ENCODE data around the gene QSOX1. TPM values are rescaled to one million over a fixed set of nuclear protein-coding genes. Genes with fewer than 3 reads are reported as not detected.
A peak's percentile ranks its signal among the peaks of the same experiment; 100 is the strongest.

QSOX1 gene
- total and polyA plus RNA-seq, 8 donors: 38.5 to 323 (median 111) TPM

DNA sequence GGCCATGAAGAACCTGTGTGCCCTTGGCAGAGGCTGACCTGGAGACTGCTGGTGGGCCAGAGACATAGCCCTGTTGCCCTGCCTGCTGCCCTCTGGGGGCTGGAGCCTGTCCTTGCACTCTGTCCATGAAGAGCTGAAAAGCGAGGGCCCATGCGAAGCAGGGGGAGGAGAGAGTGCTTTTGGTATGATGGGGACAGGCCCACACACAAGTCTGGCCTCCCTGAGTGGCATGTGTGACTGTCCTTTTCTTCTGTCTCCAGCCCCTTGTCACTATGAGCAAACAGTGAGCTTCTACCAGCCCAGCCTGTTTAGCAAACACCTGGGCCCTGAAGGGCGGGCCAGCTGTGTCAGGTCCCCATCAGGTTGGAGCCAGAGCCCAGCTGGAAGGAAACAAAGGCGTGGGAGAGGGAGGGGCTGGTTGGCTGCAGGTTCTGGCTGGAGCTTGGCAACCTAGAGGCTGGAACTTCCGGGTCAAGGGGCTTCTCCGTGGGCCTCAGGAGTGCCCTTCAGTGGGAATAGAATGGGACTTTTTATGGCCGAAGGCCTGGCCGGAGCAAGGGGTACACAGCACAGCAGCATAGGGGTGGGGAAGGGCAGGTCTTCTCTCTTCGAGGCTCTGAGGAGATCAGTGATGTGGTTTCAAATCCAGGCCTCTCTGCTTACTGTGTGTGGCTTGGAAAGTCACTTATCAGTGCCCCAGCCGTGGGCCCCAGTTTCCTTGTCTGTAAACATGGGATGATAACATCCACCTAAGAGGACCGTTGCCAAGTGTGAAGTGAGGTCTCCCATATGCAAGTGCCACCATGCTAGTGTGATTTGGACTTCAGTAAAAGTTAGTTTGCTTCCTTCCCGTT, 14.3 kb downstream of the QSOX1 start:
- H3K27ac ChIP-seq: peak overlapping the region; percentile 72 to 87 (median 83)
- peak in 2 of 3 donors; percentile 62 to 80 for TF ChIP-seq POLR2AphosphoS5 (IDR thresholded peaks at IDR 0.05)
- TF ChIP-seq, protein P1, sequence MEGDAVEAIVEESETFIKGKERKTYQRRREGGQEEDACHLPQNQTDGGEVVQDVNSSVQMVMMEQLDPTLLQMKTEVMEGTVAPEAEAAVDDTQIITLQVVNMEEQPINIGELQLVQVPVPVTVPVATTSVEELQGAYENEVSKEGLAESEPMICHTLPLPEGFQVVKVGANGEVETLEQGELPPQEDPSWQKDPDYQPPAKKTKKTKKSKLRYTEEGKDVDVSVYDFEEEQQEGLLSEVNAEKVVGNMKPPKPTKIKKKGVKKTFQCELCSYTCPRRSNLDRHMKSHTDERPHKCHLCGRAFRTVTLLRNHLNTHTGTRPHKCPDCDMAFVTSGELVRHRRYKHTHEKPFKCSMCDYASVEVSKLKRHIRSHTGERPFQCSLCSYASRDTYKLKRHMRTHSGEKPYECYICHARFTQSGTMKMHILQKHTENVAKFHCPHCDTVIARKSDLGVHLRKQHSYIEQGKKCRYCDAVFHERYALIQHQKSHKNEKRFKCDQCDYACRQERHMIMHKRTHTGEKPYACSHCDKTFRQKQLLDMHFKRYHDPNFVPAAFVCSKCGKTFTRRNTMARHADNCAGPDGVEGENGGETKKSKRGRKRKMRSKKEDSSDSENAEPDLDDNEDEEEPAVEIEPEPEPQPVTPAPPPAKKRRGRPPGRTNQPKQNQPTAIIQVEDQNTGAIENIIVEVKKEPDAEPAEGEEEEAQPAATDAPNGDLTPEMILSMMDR (IDR thresholded peaks at IDR 0.05): peak in 3 of 7 experiments; percentile 24 to 53 (median 34)
- no peak for TF ChIP-seq EP300 (IDR thresholded peaks at IDR 0.05)
- no peak for TF ChIP-seq POLR2A (IDR thresholded peaks at IDR 0.05)
- H3K4me1 ChIP-seq: peaks cover 55 to 78% (median 74%) of the 10 kb centered on the region in 4 donors
- peaks cover 0 to 38% (median 17%) of the 10 kb centered on the region in 4 donors for H3K36me3 ChIP-seq
- peak; percentile 89 to 93 for DNase-seq
- WGBS, 5 donors: 24 to 60% (median 43%) methylated on average over 11 to 12 of the region's 12 CpGs
- H3K27me3 ChIP-seq: no peaks in the 10 kb centered on the region
- no peak overlapping the region for H3K4me3 ChIP-seq
- intact Hi-C loops (cut with DNase I; ENCODE audit: low total_unique reads): no loop called here
- no peaks in the 10 kb centered on the region for H3K9me3 ChIP-seq

DNA sequence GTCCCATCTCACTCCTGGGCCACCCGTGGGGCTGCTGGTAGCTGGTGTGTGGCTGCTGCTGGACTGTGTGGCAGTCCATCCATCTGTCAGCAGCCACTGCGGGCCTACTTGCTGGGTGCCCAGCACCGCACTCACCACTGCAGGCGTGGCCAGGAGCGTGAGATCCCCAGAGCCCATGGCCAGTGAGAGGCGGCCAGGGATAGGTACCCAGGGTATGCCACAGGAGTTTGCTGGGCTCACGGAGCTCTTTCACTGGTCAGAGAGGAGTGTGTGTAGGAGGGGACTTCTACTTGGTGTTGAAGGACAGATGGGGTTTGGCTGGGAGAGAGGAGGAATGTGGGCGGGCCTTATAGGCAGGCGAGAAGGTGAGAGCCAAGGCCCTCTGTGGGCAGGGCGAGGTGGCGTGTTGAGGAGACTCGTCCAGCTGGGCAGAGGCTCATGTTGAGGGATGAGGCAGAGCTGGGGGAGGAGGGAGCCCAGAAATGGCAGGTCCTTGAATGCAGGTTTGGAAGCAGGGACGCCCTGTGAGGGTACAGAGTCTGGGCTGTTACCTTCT, 15.0 kb downstream of the QSOX1 start:
- H3K27ac ChIP-seq: peak overlapping the region; percentile 72 to 87 (median 83)
- no peaks in the 10 kb centered on the region for H3K9me3 ChIP-seq
- H3K27me3 ChIP-seq: no peaks in the 10 kb centered on the region
- H3K4me1 ChIP-seq: peaks cover 61 to 84% (median 72%) of the 10 kb centered on the region in 4 donors
- no peak overlapping the region for H3K4me3 ChIP-seq
- peaks cover 0 to 45% (median 19%) of the 10 kb centered on the region in 4 donors for H3K36me3 ChIP-seq
- peak in 1 of 3 donors; percentile 17 for TF ChIP-seq POLR2AphosphoS5 (IDR thresholded peaks at IDR 0.05)
- TF ChIP-seq, protein P1 (IDR thresholded peaks at IDR 0.05): no peak
- no peak for TF ChIP-seq POLR2A (IDR thresholded peaks at IDR 0.05)
- TF ChIP-seq EP300 (IDR thresholded peaks at IDR 0.05): no peak
- 54 to 69% (median 66%) methylated on average over 9 to 13 of the region's 13 CpGs for WGBS, 5 donors
- intact Hi-C loops (cut with DNase I; ENCODE audit: low total_unique reads): loop anchor here (10.0 kb wide), 1 partner anchor 305 kb away; no protein-coding TSS in a partner anchor
- peak in 1 of 2 donors; percentile 46 for DNase-seq

DNA sequence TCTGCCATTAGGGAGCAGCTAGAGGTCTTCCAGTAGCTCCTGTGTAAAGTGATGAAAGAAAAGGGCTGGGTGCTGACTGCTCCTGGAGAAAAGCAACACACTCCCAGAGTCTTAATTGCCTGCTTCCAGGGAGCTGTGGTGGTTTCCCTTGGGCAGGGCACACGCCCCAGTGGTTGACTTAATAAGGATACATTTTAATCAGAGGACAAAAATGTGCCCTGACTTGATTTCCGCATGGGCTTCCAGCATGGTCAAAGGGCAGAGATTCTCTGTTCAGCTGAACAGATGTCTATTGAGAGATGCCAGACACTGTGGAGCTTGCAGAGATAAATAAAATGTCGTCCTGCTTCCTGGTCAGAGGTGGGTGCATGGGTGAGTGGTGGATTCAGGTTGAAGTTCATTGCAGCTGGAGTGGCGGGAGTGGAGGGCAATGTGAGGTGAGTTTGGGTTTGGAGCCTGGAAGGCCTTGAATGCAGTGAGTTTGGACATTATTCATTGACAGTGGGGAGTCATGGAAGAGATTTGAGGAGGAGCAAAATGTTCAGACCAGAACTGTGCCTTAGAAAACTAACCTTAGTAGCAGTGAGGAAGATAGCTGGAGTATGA, 16.0 kb downstream of the QSOX1 start:
- TF ChIP-seq POLR2AphosphoS5 (IDR thresholded peaks at IDR 0.05): peak in 1 of 3 donors; percentile 16
- TF ChIP-seq, protein P1 (IDR thresholded peaks at IDR 0.05): no peak
- intact Hi-C loops (cut with DNase I; ENCODE audit: low total_unique reads): loop anchor here (10.0 kb wide), 1 partner anchor 306 kb away; no protein-coding TSS in a partner anchor
- peaks cover 0 to 52% (median 23%) of the 10 kb centered on the region in 4 donors for H3K36me3 ChIP-seq
- peak in 1 of 2 donors; percentile 64 for DNase-seq
- H3K27ac ChIP-seq: peak overlapping the region; percentile 50 to 84 (median 80)
- H3K4me1 ChIP-seq: peaks cover 59 to 76% (median 64%) of the 10 kb centered on the region in 4 donors
- no peaks in the 10 kb centered on the region for H3K9me3 ChIP-seq
- no peaks in the 10 kb centered on the region for H3K27me3 ChIP-seq
- H3K4me3 ChIP-seq: no peak overlapping the region
- WGBS, 5 donors: 36 to 51% (median 48%) methylated on average over 4 of the region's 4 CpGs

DNA sequence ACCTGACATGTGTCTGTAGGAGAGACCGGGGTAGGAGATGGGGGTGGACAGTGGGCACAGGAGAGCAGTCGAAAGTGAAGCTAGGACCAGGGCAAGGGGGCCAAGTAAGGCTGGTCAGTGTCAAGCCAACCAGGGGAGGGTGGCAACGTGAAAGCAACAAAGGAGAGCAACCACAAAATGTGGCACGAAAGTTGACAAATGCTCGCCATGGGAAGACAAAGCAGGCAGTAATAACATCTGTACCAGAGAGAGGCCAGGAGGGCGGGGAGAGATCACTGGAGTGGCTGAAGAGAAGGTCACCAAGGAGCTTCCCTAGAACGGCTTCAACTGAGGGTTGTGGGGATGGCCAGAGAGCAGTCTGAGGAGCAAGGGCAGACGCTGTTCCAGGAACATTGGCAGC, 17.0 kb downstream of the QSOX1 start:
- Histone ChIP-seq H3K4me1 (peaks cover 49 to 65% (median 54%) of the 10 kb centered on the region in 4 donors), H3K4me3 (no peak overlapping the region), H3K27ac (no peak overlapping the region), H3K9me3 (no peaks in the 10 kb centered on the region), H3K36me3 (peaks cover 0 to 57% (median 31%) of the 10 kb centered on the region in 4 donors), H3K27me3 (no peaks in the 10 kb centered on the region)
- WGBS, 5 donors: 90 to 95% (median 92%) methylated on average over 8 of the region's 8 CpGs
- TF ChIP-seq EP300 (IDR thresholded peaks at IDR 0.05) (no peak), POLR2A (IDR thresholded peaks at IDR 0.05) (no peak), POLR2AphosphoS5 (IDR thresholded peaks at IDR 0.05) (no peak)
- TF ChIP-seq, protein P1 (IDR thresholded peaks at IDR 0.05): no peak
- no peak for DNase-seq
- intact Hi-C loops (cut with DNase I; ENCODE audit: low total_unique reads): loop anchor here (10.0 kb wide), 1 partner anchor 307 kb away; no protein-coding TSS in a partner anchor

Measured in stomach (tissue), 9 donors.